ENCODE data around the gene DBN1. TPM values are rescaled to one million over a fixed set of nuclear protein-coding genes. Genes with fewer than 3 reads are reported as not detected.

Gene DBN1
- total RNA-seq (2021; ENCODE audit: unreplicated experiment) (195 TPM), Bru-seq, nascent RNA (percentile 85 among the genes with signal in this experiment), BruChase-seq, experiment 1, labeled RNA remaining after a 2-hour chase (percentile 88 among the genes with signal in this experiment), BruChase-seq, experiment 2, labeled RNA remaining after a 6-hour chase (percentile 95 among the genes with signal in this experiment)
- polyA plus RNA-seq (2012; ENCODE audit: insufficient read length) = 379 TPM
- long read RNA-seq, transcript DBN1-202 (14 exons, 2,995 nt) = major isoform, 488 of 695 reads
- long read RNA-seq, partial matches to known transcripts = 102 of 695 reads
- long read RNA-seq, other reads (novel, unspliced or antisense) = 101 of 695 reads

DNA sequence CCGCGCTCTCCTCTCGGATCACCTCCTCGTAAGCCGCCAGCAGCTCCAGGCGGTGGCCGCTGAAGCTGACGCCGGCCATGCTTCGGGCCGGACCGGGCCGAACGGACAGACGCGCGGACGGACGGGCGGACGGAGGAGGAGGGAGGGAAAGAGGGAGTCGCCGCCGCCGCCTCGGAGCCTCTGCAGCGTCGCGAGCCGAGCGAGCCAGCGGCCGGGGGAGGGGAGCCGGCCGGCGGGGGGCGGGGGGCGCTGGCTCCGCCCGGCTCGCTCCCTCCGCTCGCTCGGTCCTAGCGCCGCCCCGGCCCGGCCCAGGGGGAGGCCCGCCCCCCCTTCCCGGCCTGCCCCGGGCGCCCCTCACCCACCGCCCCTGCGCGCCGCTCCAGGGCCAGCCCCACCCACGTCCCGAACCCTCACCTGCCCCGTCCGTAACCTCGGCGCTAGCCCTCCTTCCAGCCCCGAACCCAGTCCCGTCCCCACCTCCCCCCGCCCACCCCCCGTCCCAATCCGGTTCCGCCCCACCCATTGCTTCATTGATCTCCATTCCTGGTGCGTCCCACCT, at the start of gene DBN1:
Gene DBN1 (minus strand): TSS at position 192 of the 559 bp plus-strand sequence. CDS start 113 bp downstream, at position 79.
- no peaks in the 10 kb centered on the region; the same call in 1 of the 2 replicates for H3K36me3 ChIP-seq (ENCODE audit: control insufficient read depth, insufficient read depth, low read length)
- intact Hi-C loops (cut with micrococcal nuclease; ENCODE audit: unreplicated experiment) (no loop called here), in situ Hi-C loops (cut with HindIII; ENCODE audit: low pct_unique_long_range_greater_than_20kb, low sequenced_read_pairs) (no loop called here)
- peak; percentile 77 for ATAC-seq
- BruUV-seq (replicated peaks) = no TSS peak
- peaks cover 34% of the 10 kb centered on the region for H3K4me1 ChIP-seq (ENCODE audit: control insufficient read depth, insufficient read depth, low read length)
- ChIA-PET POLR2A (interaction anchor here (0.8 kb wide), 1 partner anchor 71 kb away, joined by 3 read pairs; no protein-coding TSS in a partner anchor), CTCF (no interaction called here)
- peak within 1 kb of the TSS; percentile 75 to 78 for H3K4me3 ChIP-seq (ENCODE audit: low read depth in 2 of 2, low read length in 2 of 2)
- no peaks in the 10 kb centered on the region for H3K9me3 ChIP-seq (ENCODE audit: control insufficient read depth, insufficient read depth, low read depth, low read length)
- peak within 1 kb of the TSS; percentile 85 for H3K27ac ChIP-seq (ENCODE audit: low read length)
- no peak for DNase-seq (ENCODE audit: low read depth, low spot score)
- TF ChIP-seq, protein P1, sequence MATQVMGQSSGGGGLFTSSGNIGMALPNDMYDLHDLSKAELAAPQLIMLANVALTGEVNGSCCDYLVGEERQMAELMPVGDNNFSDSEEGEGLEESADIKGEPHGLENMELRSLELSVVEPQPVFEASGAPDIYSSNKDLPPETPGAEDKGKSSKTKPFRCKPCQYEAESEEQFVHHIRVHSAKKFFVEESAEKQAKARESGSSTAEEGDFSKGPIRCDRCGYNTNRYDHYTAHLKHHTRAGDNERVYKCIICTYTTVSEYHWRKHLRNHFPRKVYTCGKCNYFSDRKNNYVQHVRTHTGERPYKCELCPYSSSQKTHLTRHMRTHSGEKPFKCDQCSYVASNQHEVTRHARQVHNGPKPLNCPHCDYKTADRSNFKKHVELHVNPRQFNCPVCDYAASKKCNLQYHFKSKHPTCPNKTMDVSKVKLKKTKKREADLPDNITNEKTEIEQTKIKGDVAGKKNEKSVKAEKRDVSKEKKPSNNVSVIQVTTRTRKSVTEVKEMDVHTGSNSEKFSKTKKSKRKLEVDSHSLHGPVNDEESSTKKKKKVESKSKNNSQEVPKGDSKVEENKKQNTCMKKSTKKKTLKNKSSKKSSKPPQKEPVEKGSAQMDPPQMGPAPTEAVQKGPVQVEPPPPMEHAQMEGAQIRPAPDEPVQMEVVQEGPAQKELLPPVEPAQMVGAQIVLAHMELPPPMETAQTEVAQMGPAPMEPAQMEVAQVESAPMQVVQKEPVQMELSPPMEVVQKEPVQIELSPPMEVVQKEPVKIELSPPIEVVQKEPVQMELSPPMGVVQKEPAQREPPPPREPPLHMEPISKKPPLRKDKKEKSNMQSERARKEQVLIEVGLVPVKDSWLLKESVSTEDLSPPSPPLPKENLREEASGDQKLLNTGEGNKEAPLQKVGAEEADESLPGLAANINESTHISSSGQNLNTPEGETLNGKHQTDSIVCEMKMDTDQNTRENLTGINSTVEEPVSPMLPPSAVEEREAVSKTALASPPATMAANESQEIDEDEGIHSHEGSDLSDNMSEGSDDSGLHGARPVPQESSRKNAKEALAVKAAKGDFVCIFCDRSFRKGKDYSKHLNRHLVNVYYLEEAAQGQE (IDR thresholded peaks at IDR 0.05; ENCODE audit: insufficient read depth in 1 of 2, low read depth in 2 of 2, low read length in 1 of 2) = no peak
- TF ChIP-seq SIN3A (IDR thresholded peaks at IDR 0.05; ENCODE audit: borderline replicate concordance, insufficient read depth, low read depth, low read length) = no peak
- TF ChIP-seq, protein P2, sequence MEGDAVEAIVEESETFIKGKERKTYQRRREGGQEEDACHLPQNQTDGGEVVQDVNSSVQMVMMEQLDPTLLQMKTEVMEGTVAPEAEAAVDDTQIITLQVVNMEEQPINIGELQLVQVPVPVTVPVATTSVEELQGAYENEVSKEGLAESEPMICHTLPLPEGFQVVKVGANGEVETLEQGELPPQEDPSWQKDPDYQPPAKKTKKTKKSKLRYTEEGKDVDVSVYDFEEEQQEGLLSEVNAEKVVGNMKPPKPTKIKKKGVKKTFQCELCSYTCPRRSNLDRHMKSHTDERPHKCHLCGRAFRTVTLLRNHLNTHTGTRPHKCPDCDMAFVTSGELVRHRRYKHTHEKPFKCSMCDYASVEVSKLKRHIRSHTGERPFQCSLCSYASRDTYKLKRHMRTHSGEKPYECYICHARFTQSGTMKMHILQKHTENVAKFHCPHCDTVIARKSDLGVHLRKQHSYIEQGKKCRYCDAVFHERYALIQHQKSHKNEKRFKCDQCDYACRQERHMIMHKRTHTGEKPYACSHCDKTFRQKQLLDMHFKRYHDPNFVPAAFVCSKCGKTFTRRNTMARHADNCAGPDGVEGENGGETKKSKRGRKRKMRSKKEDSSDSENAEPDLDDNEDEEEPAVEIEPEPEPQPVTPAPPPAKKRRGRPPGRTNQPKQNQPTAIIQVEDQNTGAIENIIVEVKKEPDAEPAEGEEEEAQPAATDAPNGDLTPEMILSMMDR (IDR thresholded peaks at IDR 0.05) = no peak
- TF ChIP-seq TCF7L2 (IDR thresholded peaks at IDR 0.05; ENCODE audit: low read depth, low read length) = no peak
- peak; percentile 34; the same call in 1 of the 2 replicates for TF ChIP-seq POLR2AphosphoS5 (IDR thresholded peaks at IDR 0.05; ENCODE audit: low read depth, low read length)
- H3K27me3 ChIP-seq (ENCODE audit: control insufficient read depth, insufficient read depth, low read length) = no peaks in the 10 kb centered on the region

DNA sequence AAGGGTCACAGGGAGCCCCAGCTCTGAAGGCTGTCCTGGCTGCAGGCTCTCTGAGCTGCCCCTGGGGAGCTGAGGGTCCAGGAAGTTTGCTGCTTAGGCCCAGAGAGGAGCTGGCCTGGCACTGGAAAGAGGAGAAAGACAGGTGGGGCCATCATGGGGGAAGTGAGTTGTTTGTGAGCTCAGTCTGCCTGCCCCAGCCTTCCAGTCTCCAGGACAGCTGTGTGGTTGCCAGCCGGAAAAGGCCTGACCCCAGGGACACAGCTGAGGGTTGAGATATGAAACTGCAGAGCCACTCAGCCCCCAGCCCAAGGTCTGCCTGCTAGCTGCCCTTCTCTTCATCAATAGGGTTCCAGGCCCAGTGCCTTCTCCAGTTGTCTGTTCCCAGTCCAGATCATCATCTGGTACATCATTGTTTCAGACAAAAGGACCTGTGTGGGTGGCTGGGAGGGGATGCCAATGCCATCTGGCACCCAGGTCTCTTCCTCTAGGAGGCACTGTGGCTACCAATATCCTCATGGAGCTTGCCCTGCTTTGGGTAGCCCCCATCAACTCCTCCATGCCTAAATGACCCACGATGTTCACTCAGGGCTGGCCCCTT, 47.6 kb upstream of the DBN1 start:
- H3K27ac ChIP-seq (ENCODE audit: low read length) = no peak overlapping the region
- no peaks in the 10 kb centered on the region for H3K9me3 ChIP-seq (ENCODE audit: control insufficient read depth, insufficient read depth, low read depth, low read length)
- peaks cover 16% of the 10 kb centered on the region; the same call in 1 of the 2 replicates for H3K36me3 ChIP-seq (ENCODE audit: control insufficient read depth, insufficient read depth, low read length)
- no peaks in the 10 kb centered on the region for H3K27me3 ChIP-seq (ENCODE audit: control insufficient read depth, insufficient read depth, low read length)
- ChIA-PET CTCF (interaction anchor here (1.2 kb wide), 1 partner anchor 17 kb away, joined by 3 read pairs; no protein-coding TSS in a partner anchor), POLR2A (no interaction called here)
- no peak for ATAC-seq
- in situ Hi-C loops (cut with HindIII; ENCODE audit: low pct_unique_long_range_greater_than_20kb, low sequenced_read_pairs) = no loop called here
- no peak for DNase-seq (ENCODE audit: low read depth, low spot score)
- TF ChIP-seq SIN3A (IDR thresholded peaks at IDR 0.05; ENCODE audit: borderline replicate concordance, insufficient read depth, low read depth, low read length) (no peak), POLR2AphosphoS5 (IDR thresholded peaks at IDR 0.05; ENCODE audit: low read depth, low read length) (no peak), TCF7L2 (IDR thresholded peaks at IDR 0.05; ENCODE audit: low read depth, low read length) (no peak)
- TF ChIP-seq, protein P1 (IDR thresholded peaks at IDR 0.05; ENCODE audit: insufficient read depth in 1 of 2, low read depth in 2 of 2, low read length in 1 of 2) = no peak
- TF ChIP-seq, protein P2 (IDR thresholded peaks at IDR 0.05) = no peak
- intact Hi-C loops (cut with micrococcal nuclease; ENCODE audit: unreplicated experiment) = no loop called here
- peaks cover 11% of the 10 kb centered on the region for H3K4me1 ChIP-seq (ENCODE audit: control insufficient read depth, insufficient read depth, low read length)
- no peak overlapping the region for H3K4me3 ChIP-seq (ENCODE audit: low read depth in 2 of 2, low read length in 2 of 2)
- no TSS peak for BruUV-seq (replicated peaks)
